ENCODE data around the gene PRRT1. TPM values are rescaled to one million over a fixed set of nuclear protein-coding genes. Genes with fewer than 3 reads are reported as not detected.

PRRT1 gene
- total RNA-seq, 4 donors from 2014 or later = 0.49 to 0.81 (median 0.67) TPM; not detected in 1

- Histone ChIP-seq H3K36me3 (peaks cover 37 to 61% of the 10 kb centered on the region in 2 donors), H3K9me3 (no peaks in the 10 kb centered on the region), H3K27me3 (no peaks in the 10 kb centered on the region), H3K27ac (no peak overlapping the region), H3K4me1 (peaks cover 16 to 20% of the 10 kb centered on the region in 2 donors), H3K4me3 (replicated peaks in 1 of 3) (no peak overlapping the region)
- TF ChIP-seq CTCF (IDR thresholded peaks at IDR 0.05) = no peak
- TF ChIP-seq POLR2A (IDR thresholded peaks at IDR 0.05) = no peak
- intact Hi-C loops (cut with DNase I) = no loop called here
- no peak for DNase-seq
- WGBS, 2 donors = 86 to 88% methylated on average over 4 of the region's 4 CpGs
Observed at GRCh38 chr6:32123681-32124080, 28.1 kb downstream of the PRRT1 start.

GRCh38 chr6:32120573-32121059 is 31.1 kb downstream of the PRRT1 start:
- no peak for TF ChIP-seq CTCF (IDR thresholded peaks at IDR 0.05)
- no peak for TF ChIP-seq POLR2A (IDR thresholded peaks at IDR 0.05)
- Histone ChIP-seq H3K27ac (no peak overlapping the region), H3K9me3 (no peaks in the 10 kb centered on the region), H3K27me3 (no peaks in the 10 kb centered on the region), H3K4me3 (replicated peaks in 1 of 3) (no peak overlapping the region), H3K36me3 (peaks cover 60 to 82% of the 10 kb centered on the region in 2 donors), H3K4me1 (peaks cover 0 to 7% of the 10 kb centered on the region in 2 donors)
- no peak for DNase-seq
- intact Hi-C loops (cut with DNase I) = no loop called here
- WGBS, 2 donors = 93 to 94% methylated on average over 12 of the region's 12 CpGs

GRCh38 chr6:32118782-32119628 is 32.7 kb downstream of the PRRT1 start:
- peak; percentile 90 to 91 for DNase-seq
- peak overlapping the region in 2 of 3 donors; percentile 26 to 57 for H3K27ac ChIP-seq
- intact Hi-C loops (cut with DNase I) = loop anchor here (5.0 to 10.0 kb wide), 2 partner anchors 33 to 74 kb away; partner anchors contain the start of genes PPT2 and PRRT1
- H3K4me1 ChIP-seq = peaks cover 2 to 16% of the 10 kb centered on the region in 2 donors
- H3K9me3 ChIP-seq = no peaks in the 10 kb centered on the region
- no peaks in the 10 kb centered on the region for H3K27me3 ChIP-seq
- H3K4me3 ChIP-seq (replicated peaks in 1 of 3) = no peak overlapping the region
- 25 to 31% methylated on average over 17 of the region's 17 CpGs for WGBS, 2 donors
- TF ChIP-seq CTCF (IDR thresholded peaks at IDR 0.05) (peak; percentile 77 to 96 (median 93)), POLR2A (IDR thresholded peaks at IDR 0.05) (no peak)
- H3K36me3 ChIP-seq = peaks cover 63 to 68% of the 10 kb centered on the region in 2 donors

GRCh38 chr6:32117461-32117860 is 34.3 kb downstream of the PRRT1 start:
- no peaks in the 10 kb centered on the region for H3K27me3 ChIP-seq
- no peaks in the 10 kb centered on the region for H3K9me3 ChIP-seq
- no peak for TF ChIP-seq POLR2A (IDR thresholded peaks at IDR 0.05)
- TF ChIP-seq CTCF (IDR thresholded peaks at IDR 0.05) = no peak
- H3K4me3 ChIP-seq (replicated peaks in 1 of 3) = no peak overlapping the region
- WGBS, 2 donors = 89 to 93% methylated on average over 9 of the region's 9 CpGs
- intact Hi-C loops (cut with DNase I) = loop anchor here (5.0 to 10.0 kb wide), 2 partner anchors 35 to 73 kb away; partner anchors contain the start of genes PPT2 and PRRT1
- no peak for DNase-seq
- peaks cover 56 to 58% of the 10 kb centered on the region in 2 donors for H3K36me3 ChIP-seq
- H3K27ac ChIP-seq = peak overlapping the region in 1 of 3 donors; percentile 36
- peaks cover 10 to 31% of the 10 kb centered on the region in 2 donors for H3K4me1 ChIP-seq

- no peak overlapping the region for H3K4me3 ChIP-seq (replicated peaks in 1 of 3)
- no peaks in the 10 kb centered on the region for H3K27me3 ChIP-seq
- no peaks in the 10 kb centered on the region for H3K9me3 ChIP-seq
- intact Hi-C loops (cut with DNase I) = loop anchor here (5.0 to 10.0 kb wide), 2 partner anchors 36 to 72 kb away; partner anchors contain the start of genes PPT2 and PRRT1
- peak overlapping the region in 1 of 3 donors; percentile 36 for H3K27ac ChIP-seq
- H3K4me1 ChIP-seq = peaks cover 10 to 37% of the 10 kb centered on the region in 2 donors
- no peak for TF ChIP-seq POLR2A (IDR thresholded peaks at IDR 0.05)
- TF ChIP-seq CTCF (IDR thresholded peaks at IDR 0.05) = peak in 2 of 6 experiments; percentile 16 to 27
- 89 to 92% methylated on average over 7 of the region's 7 CpGs for WGBS, 2 donors
- no peak for DNase-seq
- peaks cover 51 to 55% of the 10 kb centered on the region in 2 donors for H3K36me3 ChIP-seq
Observed at GRCh38 chr6:32116674-32117073, 35.1 kb downstream of the PRRT1 start.

Measured in thyroid gland (tissue), 4 donors.